ENCODE results near the gene FTSJ3.

FTSJ3 gene

DNA sequence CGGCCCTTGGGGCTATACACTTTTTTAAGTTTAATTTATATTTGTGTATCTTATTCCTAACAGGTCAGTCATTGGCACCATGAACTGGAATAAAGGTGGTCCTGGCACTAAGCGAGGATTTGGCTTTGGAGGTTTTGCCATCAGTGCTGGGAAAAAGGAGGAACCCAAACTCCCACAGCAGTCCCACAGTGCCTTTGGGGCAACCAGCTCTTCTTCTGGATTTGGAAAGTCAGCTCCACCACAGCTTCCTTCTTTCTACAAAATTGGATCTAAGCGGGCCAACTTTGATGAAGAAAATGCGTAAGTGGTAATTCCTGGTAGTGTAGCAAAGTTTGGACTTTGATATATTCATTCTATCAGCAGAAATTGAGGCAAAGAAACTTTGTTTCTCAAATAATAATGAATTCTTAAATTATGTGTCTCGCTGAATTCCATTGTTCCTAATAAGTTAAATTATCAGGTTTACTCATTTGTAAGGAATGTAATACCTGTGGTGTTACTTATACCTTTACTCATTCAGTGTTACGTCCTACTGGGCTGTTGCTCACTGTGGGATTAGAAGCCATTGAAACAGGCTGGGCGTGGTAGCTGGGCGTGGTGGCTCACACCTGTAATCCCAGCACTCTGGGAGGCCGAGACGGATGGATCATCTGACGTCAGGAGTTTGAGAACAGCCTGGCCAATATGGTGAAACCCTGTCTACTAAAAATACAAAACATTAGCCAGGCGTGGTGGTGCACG is 40.3 kb downstream of the FTSJ3 start:
- TF ChIP-seq CTCF (IDR thresholded peaks at IDR 0.05; ENCODE audit: low read depth, low read length): no peak
- H3K27me3 ChIP-seq (ENCODE audit: insufficient read depth, low read depth, severe bottlenecking): no peaks in the 10 kb centered on the region
- peaks cover 97% of the 10 kb centered on the region for H3K36me3 ChIP-seq
- H3K9me3 ChIP-seq (ENCODE audit: severe bottlenecking): no peaks in the 10 kb centered on the region
- no peak overlapping the region for H3K27ac ChIP-seq
- no peak overlapping the region for H3K4me3 ChIP-seq (ENCODE audit: low read depth, low read length)
- no peak for DNase-seq

- Histone ChIP-seq H3K27me3 (ENCODE audit: insufficient read depth, low read depth, severe bottlenecking) (no peaks in the 10 kb centered on the region), H3K36me3 (peaks cover 95% of the 10 kb centered on the region), H3K4me3 (ENCODE audit: low read depth, low read length) (no peak overlapping the region), H3K27ac (no peak overlapping the region), H3K9me3 (ENCODE audit: severe bottlenecking) (no peaks in the 10 kb centered on the region)
- TF ChIP-seq CTCF (IDR thresholded peaks at IDR 0.05; ENCODE audit: low read depth, low read length): no peak
- no peak for DNase-seq
Observed at GRCh38 chr17:63786117-63786516, 41.3 kb downstream of the FTSJ3 start.

GRCh38 chr17:63785556-63785955 is 41.9 kb downstream of the FTSJ3 start:
- no peak for TF ChIP-seq CTCF (IDR thresholded peaks at IDR 0.05; ENCODE audit: low read depth, low read length)
- no peak overlapping the region for H3K27ac ChIP-seq
- H3K27me3 ChIP-seq (ENCODE audit: insufficient read depth, low read depth, severe bottlenecking): no peaks in the 10 kb centered on the region

GRCh38 chr17:63783522-63783921 is 43.9 kb downstream of the FTSJ3 start:
- Histone ChIP-seq H3K27me3 (ENCODE audit: insufficient read depth, low read depth, severe bottlenecking) (no peaks in the 10 kb centered on the region), H3K27ac (no peak overlapping the region), H3K9me3 (ENCODE audit: severe bottlenecking) (no peaks in the 10 kb centered on the region), H3K36me3 (peaks cover 95% of the 10 kb centered on the region), H3K4me3 (ENCODE audit: low read depth, low read length) (no peak overlapping the region)
- DNase-seq: no peak
- TF ChIP-seq CTCF (IDR thresholded peaks at IDR 0.05; ENCODE audit: low read depth, low read length): no peak

More at GRCh38 chr17:63785556-63785955, 41.9 kb downstream of the FTSJ3 start:
- Histone ChIP-seq H3K36me3 (peaks cover 95% of the 10 kb centered on the region), H3K4me3 (ENCODE audit: low read depth, low read length) (no peak overlapping the region), H3K9me3 (ENCODE audit: severe bottlenecking) (no peaks in the 10 kb centered on the region)
- no peak for DNase-seq

- Histone ChIP-seq H3K4me3 (ENCODE audit: low read depth, low read length) (no peak overlapping the region), H3K27ac (no peak overlapping the region), H3K36me3 (peaks cover 95% of the 10 kb centered on the region), H3K27me3 (ENCODE audit: insufficient read depth, low read depth, severe bottlenecking) (no peaks in the 10 kb centered on the region), H3K9me3 (ENCODE audit: severe bottlenecking) (no peaks in the 10 kb centered on the region)
- DNase-seq: no peak
- TF ChIP-seq CTCF (IDR thresholded peaks at IDR 0.05; ENCODE audit: low read depth, low read length): no peak
Observed at GRCh38 chr17:63780928-63781327, 46.5 kb downstream of the FTSJ3 start.

DNA sequence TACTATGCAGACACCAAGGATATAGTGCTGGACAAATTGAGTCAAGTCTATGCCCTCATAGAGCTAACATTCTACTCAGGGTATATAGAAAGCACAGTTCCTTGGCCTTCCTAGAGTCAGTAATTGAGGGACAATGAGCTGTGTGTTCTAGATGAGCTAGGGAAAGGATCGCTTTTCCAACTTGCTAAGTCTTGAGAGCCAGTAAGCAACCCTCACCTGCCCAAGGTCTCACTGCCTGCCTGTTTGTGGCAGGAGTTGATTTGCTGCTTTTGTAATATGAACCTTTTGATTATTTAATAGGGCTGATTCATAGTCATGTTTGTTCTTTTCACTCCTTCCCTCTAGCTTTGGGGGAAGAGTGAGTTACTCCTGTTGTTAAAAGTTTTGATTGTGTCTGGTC is 47.0 kb downstream of the FTSJ3 start:
- TF ChIP-seq CTCF (IDR thresholded peaks at IDR 0.05; ENCODE audit: low read depth, low read length): no peak
- DNase-seq: no peak
- no peak overlapping the region for H3K27ac ChIP-seq

More for the DNA sequence above, 47.0 kb downstream of the FTSJ3 start:
- Histone ChIP-seq H3K4me3 (ENCODE audit: low read depth, low read length) (no peak overlapping the region), H3K9me3 (ENCODE audit: severe bottlenecking) (no peaks in the 10 kb centered on the region), H3K36me3 (peaks cover 95% of the 10 kb centered on the region), H3K27me3 (ENCODE audit: insufficient read depth, low read depth, severe bottlenecking) (no peaks in the 10 kb centered on the region)
